SH-SY5Y (cell line): ENCODE data around the gene DLG1.

Experiments used
- GATA2 ChIP-seq: IDR thresholded peaks from 2 replicates; pipeline ENCODE4 v1.6.1; 2011; ENCODE audit warnings: mild to moderate bottlenecking, low read depth, low read length
- GATA3 ChIP-seq: IDR thresholded peaks from 2 replicates; pipeline ENCODE4 v1.6.1; 2011; ENCODE audit warnings: low read depth, mild to moderate bottlenecking, low read length, moderate library complexity

DNA sequence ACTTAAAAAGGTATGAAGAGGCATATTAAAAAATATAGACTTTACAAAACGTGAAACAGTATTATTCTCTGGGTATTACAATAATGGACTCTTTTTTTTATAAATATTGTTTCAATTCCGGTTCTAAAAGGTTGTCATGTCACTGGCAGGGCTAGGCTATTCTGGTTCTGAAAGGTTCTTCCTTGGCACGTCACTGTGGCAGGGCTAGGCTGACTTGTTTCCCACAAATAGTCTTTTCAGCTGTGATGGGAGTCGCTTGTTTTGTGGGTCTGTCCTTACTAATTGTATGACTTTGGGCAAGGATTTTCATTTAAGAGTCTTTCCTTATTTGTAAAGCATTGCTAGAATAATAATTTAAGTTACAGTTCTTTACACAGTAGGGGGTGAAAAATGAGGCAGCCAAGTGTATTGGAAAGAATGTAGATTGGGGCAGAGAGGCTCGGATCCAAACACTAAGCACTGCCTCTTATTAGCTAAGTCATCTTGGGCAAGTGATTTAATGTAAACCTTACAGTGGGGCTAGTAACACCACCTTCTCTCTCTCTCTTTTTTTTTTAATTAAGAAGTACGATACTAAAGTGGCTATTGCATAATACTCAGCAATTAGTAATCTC is 256.4 kb downstream of the DLG1 start:
- TF ChIP-seq GATA2 (no peak), GATA3 (no peak)
